CD4-positive, alpha-beta T cell treated with Interleukin-4 for 4 hours (primary cell): ENCODE measurements around the gene RCAN2.

ENCODE experiments used
- DNase-seq: peaks from one replicate; pipeline ENCODE4 v3.0.0-alpha.2; 2020

RCAN2 gene

DNA sequence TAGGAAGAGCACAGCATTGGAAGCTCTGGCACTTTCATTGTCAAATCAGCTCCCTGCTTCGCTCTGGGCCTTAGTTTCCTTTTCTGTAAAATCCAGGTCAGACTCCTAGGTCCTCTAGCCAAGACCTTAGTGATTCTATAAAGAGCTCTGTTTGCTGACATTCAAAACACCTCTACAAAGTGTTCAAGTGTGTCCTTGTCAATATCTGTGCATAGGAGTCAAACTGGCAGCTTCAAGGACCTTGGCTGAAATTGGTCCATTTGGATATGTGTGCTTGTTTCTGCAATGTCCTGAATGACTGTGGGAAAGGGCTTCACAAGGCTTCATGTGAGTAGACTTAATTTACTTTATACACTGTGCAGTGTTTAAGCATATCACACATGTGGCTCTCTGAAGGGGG lies 246.6 kb downstream of the RCAN2 start:
- DNase-seq, result no peak

DNA sequence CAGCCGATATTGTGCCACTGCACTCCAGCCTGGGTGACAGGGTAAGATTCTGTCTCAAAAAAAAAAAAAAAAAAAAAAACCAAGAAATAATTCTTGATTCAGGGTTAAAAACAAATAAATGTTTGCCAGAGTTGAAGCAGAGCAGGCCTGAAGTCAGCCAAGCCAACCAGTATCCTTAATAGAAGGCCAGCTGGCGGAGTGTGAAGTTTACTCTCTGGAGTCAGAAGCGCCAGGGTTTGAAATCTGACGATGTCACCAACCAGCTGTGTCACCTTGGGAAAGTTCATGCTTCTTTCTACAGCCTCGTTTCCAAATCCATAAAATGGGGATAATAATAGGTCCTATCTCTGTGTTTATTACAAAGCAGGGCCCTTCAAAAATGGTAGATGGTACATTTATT lies 247.5 kb downstream of the RCAN2 start:
- DNase-seq, result no peak

DNA sequence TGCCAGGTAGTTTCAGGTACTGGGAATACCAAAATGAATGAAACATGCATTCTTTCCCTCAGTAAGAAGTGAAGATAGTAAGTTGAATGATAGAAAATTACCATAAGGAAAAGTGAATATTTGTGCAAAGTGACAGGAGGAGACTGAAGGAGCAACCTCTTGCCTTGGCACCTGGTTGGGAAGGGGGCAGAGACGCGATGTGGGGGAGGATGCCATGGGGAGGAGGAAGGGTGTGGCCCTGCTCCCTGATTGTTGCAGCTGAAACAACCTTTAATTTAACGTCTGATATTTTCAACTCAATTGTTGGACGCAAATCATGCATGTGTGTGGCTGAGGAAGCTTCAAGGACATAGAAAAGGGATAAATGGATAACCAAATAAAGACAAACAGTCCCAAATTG lies 248.3 kb downstream of the RCAN2 start:
- DNase-seq, result no peak

DNA sequence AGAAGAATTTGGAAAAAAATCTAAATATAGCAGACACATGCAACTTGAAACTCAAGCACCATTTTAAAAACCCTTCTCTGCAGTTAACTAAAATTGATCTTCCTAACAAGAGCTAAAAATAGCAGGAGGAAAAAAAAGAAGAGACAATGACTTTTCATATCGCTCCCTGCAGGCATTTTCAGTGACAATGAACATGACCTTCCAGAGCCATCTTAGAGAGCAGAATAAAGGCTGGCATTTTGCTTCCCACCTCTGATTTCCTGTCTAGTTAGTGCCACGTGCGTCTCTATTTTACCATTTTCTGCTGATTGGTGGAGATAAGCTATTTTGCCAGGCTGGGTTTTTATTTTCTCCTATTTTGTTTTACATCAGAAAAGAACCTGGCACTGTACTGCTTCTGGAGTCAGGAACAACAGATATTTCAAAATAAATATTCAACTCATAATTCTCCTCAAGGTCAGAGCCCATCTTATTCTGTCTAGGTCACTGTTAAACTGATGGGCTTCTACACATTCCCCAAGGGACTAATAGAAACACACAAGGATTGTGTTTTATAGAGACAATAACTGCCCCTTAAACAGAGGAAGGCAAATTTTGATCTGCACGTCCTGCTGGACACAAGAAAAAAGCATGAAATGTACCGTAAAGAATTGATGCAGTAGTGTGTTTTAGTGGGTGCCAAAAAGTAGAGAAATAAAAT lies 250.2 kb downstream of the RCAN2 start:
- DNase-seq, result no peak

DNA sequence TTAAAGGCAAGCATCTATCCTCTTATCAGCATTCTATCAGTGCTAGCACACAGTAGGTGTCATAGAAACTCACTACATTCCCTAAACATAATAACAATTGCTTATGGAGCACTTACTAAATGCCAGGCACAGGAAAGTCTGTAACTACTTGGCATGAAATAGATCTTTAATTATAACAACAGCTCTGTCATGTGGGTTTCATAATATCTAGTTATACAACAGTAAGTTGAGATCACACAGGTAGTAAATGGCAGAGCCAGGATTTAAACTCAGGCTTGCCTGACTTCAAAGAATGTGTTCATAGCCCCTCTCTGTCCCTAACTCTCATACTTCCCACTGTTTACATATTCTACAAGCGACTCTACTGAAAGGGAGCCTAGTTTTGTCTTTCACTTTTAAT lies 254.5 kb downstream of the RCAN2 start:
- DNase-seq, result no peak

DNA sequence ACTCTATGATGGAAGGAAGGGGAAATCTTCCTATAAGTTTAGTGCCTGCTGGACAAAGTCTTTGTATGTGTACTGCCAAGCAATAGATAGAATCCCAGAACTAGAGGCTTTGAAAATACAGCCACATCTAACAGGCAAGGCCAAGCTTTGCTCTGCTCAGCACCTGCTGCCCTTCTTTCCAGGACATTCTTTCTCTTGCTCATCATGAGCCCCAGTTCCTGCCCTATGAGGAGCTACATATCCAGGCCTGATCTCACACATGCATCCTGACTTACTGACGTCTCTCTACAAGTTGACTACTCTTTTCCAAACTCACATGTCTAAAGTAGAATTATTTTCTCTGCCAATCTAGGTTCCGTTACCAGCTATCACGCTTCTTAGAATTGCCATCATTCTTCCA lies 256.0 kb downstream of the RCAN2 start:
- no peak for DNase-seq

DNA sequence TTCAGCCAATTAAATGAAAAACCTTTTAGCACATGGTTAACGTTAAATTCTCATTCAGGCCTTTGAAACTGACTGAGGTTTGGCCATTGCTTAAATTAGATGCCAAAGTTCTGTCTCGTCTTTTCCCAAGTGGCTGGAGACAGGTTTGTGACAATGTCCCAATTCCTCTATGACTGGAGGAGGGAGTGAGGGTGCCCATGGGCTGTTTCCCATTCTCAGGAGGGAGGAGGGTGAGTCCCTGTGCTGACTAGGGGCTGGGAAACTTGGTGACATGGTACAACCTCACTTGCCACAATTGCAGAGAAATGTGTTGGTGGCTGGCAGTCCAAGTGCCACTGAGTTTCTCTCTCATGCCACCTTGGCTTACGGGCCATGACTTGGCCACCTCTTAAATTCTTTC lies 256.5 kb downstream of the RCAN2 start:
- DNase-seq, result no peak

DNA sequence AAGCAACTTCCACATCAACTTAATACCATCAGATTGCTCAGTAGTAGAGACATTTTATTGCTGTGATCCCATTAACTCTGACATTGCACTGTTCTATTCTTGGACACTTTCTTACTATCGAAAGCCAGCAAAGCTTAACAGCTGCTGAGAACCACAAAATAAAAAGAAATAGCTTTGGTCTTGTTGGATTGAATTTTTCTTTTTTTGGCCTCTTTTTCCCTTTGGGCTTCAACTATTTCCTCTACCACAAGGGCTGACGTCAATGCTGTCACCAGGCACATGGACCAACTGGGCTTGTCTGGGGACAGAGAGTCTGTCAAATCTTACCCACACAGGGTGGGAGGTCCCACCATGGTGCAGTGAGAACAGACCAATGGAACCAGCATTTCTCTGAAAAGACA lies 257.1 kb downstream of the RCAN2 start:
- no peak for DNase-seq

DNA sequence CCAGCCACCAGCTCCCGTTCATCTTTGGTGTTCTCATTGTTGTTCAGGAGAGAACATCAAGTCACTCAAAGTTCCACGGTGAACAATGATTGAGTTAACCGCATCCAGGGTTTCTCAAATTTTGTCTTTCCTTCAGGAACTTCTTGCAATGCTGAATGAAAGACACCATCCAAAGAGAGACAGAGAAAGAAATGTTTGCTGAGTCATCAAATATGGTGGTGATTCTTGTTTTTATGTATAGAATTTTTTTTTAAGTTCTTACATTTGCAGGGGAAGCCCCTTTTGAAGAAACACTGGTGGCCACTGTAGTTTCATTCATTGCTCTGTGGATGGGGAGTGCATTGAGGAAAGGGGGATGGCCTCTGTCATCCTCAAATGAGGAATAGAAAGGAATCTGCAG lies 258.1 kb downstream of the RCAN2 start:
- DNase-seq, result no peak

DNA sequence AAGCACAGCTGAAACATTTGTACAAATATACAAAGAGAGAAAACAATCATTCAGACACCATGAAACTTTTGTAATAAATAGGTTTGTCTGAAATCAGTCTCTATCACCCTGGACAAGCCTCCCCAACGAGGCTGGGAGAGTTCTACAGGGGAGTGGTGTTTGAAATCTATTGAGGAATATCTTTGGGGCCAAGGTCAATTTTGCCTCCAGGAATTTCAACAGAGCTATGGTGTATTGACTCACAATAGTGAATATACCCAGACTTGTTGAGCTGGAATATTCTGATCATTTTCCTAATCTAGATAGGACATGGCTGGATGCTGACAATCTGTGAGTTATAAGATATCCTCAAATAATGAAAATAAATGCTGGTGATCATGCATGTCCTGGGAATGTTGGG lies 269.0 kb downstream of the RCAN2 start:
- DNase-seq, result no peak

DNA sequence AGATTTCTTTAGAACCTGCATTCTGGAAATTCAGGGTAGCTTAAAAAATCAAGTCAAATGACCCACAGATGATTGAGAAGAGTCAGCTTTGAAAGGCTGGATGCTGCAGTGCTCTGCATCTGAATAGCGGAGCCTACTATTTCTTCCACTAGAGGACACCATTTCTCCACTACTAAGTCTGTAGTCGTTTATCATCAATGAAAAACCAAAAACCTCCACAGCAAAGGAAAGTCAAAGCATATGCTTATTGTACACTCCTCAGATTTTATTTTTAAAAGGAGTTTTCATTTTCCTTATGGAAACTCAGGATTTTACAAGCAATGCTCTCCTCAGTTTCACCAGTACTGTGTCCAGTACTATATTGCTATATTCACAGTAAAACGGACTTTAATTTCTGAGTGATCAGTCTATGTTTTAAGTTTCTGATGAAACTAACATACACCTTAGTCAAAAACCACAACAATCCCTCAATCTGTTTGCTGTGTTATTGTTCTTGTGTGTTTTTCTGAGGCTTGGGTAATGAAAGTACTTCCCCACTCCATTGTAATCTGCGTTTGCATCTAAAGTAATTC lies 269.9 kb downstream of the RCAN2 start:
- DNase-seq, result peak; percentile 22

DNA sequence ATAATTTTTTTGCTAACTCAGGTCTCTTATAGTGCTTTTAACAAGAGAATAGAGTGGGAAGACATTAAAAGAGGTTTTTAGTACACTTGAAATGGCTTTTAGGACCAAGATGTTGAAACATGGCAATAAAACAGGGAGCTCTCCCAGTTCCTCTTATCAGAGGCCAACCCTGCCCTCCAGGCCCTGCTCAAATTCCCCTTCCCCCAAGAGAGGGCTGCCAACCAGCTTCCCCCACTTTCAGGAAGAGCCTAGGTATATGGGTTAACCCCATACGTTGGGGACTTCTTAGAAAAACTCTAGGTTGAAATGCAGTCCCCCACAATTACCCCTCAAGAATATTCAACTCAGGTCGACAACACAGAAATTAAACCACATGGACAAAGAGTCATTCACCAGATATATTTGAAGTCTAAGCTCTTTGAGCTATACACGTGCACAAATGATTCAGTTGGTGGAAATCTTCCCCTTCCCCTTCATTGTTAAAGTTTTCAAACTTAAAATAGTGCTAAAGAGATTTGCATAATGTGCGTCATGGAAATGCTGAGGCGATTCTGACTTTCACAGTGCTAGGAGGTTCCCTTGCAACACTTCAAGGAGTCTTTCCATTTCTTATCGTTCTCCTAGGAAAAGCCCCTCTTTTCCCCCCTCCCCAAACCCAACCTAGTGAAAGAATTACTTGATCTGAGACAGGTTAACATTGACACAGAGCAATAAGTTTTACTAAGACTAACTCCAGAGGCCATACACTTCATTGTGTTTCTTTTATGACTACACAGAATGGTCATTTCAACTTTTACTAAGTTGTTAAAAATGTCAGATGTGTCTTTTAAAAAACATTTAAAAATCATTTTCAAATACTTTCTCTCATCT lies 270.7 kb downstream of the RCAN2 start:
- DNase-seq, result no peak

DNA sequence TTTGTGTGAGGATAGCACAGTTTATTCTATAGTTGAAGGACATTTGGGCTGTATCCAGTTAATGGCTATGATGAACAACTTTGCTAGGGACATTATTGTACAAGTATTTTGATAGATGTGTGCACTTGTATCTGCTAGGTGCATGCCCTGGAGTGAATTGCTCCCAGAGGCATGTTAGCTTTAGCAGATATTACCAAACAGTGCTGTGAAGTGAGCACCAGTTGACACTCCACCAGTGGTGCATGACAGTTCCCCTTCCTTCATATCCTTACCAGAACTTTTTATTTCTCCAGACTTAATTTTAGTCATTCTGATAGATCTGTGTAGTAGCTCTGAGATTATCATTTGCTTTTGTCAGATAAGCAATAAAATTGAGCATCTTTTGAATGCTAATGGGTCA lies 271.6 kb downstream of the RCAN2 start:
- DNase-seq, result no peak

DNA sequence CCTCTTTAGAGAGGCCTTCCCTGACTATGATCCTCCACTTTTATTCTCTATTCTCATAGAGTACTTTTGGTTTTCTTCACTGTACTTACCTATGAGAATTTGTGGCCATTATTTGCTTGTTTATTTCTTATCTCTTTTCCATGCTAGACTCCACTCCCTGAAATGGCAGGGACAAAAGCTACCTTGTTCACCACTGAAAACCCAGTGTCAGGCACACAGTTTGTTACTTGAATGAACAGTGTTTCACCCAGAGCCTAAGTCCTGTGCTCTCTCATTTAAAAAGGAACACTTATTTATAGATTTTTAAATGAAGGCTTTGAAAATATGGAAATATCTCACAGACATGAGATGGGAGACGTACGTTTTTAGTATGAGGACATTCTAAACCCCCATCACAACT lies 272.8 kb downstream of the RCAN2 start:
- DNase-seq, result no peak

DNA sequence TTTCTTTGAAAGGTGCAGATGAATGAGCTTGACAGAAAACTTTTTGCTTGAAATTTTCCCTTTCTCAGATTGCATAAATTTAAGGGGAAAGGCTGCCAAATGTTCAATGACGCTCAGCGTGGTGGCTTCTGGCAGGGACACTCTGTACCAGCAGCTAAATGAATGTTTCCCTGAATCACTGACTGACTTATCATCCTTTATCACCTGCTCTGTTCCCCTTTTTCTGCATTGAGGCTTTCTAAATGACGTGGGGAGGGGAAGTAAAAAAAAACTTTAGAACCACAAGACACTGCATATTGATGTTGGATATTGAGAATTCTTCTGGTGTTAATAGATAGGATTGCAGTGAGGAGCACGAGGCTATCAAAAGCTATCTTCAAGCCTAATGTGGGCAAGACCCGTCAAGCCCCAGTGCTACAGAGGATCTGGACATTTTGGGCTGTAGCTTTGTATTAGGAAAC lies 273.5 kb downstream of the RCAN2 start:
- DNase-seq, result peak; percentile 3

DNA sequence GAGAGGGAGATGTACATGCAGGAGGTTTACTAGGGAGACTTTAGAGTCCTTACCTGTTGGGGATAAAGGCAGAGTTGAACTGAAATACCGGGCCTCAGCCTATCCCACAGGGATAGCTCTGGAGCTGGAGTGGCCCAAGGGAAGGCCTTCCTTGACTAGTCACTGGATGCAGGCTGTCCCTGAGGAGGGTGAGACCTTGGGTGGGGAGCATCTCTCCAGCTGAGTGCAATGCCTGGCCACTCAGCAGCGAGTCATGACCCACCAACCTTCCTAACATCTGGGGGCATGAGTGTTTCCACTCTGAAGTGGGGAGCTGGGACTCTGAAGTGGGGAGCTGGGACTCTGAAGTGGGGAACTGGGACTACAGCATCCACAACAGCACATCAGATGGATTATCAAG lies 274.4 kb downstream of the RCAN2 start:
- DNase-seq, result no peak

DNA sequence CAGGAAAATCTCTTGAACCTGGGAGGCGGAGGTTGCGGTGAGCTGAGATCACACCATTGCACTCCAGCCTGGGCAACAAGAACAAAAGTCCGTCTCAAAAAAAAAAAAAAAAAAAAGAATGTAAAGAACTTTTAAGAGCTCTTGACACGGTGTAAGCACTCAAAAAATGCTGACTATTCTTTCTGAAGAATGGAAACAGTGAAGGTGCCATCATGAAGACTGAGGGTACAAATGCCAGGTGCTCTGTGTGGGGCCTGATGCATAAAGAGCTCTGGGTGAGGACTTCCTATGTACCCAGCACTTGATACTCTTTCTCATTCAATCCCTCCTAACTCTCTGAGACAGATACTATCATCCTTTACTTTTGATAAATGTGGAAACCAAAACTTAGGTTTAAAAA lies 275.5 kb downstream of the RCAN2 start:
- DNase-seq, result no peak

DNA sequence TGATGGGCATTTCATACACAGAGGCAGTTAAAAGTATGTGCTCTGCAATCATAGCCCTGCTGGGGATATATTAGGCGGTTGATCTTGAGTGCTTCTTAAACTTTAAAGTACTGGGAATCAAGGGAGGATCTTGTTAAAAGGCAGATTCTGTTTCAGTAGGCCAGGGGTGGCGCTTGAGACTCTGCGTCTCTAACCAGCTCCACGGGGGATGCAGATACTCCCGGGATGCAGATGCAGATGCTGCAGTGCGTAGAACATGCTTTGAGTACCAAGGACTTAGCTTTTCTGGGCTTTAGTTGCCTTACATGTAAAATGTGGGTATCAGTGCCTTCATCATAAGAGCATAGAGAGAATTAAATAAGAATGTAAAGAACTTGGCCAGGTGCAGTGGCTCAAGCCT lies 276.0 kb downstream of the RCAN2 start:
- no peak for DNase-seq

DNA sequence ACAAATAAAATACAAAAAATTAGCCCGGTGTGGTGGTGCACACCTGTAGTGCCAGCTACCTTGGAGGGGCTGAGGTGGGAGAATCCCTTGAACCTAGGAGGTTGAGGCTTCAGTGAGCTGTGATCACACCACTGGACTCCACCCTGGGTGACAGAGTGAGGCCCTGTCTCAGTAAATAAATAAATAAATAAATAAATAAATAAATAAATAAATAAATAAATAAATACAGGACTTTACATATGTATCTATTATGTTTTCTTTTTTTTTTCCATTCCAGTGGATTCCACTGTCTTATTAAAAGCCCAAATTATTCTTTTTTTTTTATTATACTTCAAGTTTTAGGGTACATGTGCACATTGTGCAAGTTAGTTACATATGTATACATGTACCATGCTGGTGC lies 279.3 kb downstream of the RCAN2 start:
- DNase-seq, result no peak

DNA sequence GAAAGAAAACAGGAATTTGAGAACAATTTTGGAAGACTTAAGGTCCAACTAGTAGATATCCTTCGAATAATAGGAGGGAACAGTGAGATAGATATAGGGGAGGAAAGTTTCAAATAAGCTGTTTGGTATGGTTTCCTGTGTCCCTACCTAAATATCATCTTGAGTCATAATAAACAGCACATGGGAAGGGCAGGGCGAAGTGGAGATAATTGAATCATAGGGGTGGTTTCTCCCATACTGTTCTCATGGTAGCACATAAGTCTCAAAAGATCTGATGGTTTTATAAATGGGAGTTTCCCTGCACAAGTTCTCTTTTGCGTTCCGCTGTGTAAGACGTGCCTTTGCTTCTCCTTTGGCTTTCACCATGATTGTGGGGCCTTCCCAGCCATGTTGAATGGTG lies 281.0 kb downstream of the RCAN2 start:
- DNase-seq, result no peak

DNA sequence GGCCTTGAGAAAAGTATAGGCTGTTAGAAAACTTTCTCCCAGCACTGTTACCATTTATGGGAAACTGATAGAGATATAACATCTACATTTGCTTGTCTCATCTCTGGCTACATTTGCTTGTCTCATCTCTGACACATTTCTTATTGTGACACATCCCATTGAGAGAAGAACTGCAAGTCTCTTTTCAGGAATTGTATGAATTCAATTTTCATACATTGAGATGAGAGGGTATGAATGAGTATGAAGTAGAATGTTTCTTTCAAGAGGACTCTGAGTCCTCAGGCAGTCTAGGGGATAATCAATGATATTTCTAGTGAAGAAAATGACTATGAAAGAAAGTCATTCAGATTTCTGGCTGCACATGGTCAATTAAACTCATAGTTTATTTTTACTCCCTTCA lies 282.9 kb downstream of the RCAN2 start:
- DNase-seq, result no peak

DNA sequence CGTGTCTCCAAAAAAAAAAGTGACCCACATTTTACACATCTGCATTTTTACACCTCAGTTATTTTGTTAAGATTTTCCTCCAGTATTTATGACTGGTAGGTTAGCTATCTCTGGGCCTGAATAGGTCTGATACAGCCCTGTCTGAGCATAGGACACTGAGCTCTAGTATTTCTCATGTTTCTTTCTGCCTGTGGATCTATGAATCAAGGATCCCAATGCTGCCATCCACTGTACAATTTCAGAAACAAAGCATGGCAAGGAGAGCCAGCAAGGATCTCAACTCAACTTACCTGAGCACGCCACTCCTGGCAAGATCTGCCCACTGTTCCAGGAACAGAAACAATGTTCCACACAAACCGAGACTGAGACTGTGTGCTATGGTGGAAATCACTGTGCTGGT lies 284.1 kb downstream of the RCAN2 start:
- no peak for DNase-seq

DNA sequence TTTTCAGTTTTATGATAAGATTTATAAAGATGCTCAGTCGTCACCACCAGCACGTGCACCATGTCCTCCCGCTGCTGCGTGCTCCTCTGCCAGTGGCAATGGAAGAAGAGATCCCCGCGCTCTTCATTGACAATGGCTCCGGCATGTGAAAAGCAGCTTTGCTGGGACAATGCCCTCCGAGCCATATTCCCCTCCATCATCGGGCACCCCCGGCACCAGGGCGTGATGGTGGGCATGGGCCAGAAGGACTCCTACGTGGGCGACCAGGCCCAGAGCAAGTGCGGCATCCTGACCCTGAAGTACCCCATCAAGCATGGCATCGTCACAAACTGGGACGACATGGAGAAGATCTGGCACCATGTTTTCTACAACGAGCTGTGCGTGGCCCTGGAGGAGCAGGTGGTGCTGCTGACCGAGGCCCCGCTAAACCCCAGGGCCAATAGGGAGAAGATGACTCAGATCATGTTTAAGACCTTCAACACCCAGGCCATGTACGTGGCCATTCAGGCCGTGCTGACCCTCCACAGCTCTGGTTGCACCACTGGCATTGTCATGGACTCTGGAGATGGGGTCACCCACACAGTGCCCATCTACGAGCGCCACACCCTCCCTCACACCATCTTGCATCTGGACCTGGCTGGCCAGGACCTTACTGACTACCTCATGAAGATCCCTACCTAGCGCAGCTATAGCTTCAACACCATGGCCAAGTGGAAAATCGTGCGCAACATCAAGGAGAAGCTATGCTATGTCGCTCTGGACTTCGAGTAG lies 286.2 kb downstream of the RCAN2 start:
- no peak for DNase-seq
